Neural progenitor cell (in vitro differentiated cells): Measurements from ENCODE around the gene EHMT1. TPM values are rescaled to one million over a fixed set of nuclear protein-coding genes. Genes with fewer than 3 reads are reported as not detected.
"Not testable (repeated sequence)": the region's sequence is repeated elsewhere in the genome, so short reads cannot be mapped to it uniquely, and the experiment has no call there.

Experiments
- DNase-seq: peaks from one replicate; pipeline ENCODE4 v3.0.0-alpha.2; 2016; ENCODE audit warnings: low spot score
- H2AFZ ChIP-seq: fragments of 200-600 bp; sonication (generic); replicated peaks from 2 replicates; pipeline ENCODE4 v1.6.1; 2016; ENCODE audit warnings: antibody characterized with exemption
- H3F3A ChIP-seq: fragments of 200-600 bp; sonication (generic); 2 replicates; pipeline ENCODE4 v1.6.1; 2016; ENCODE audit warnings: antibody characterized with exemption, low read depth
- H3K27ac ChIP-seq: fragments of 200-600 bp; sonication (generic); 2 replicates; pipeline ENCODE4 v1.5.1; 2016; ENCODE audit warnings: mild to moderate bottlenecking
- H3K27me3 ChIP-seq: fragments of 200-600 bp; sonication (generic); 2 replicates; pipeline ENCODE4 v1.6.1; 2016; ENCODE audit warnings: mild to moderate bottlenecking, moderate library complexity
- H3K36me3 ChIP-seq: fragments of 200-600 bp; sonication (generic); 2 replicates; pipeline ENCODE4 v1.5.1; 2016
- H3K4me1 ChIP-seq: fragments of 200-600 bp; sonication (generic); 2 replicates; pipeline ENCODE4 v1.6.1; 2016; ENCODE audit warnings: mixed run types
- H3K4me2 ChIP-seq: fragments of 200-600 bp; sonication (generic); 2 replicates; pipeline ENCODE4 v1.6.1; 2016
- H3K4me3 ChIP-seq: fragments of 200-600 bp; sonication (generic); 2 replicates; pipeline ENCODE4 v1.5.1; 2016
- H3K79me2 ChIP-seq: fragments of 200-600 bp; sonication (generic); 2 replicates; pipeline ENCODE4 v1.6.1; 2016; ENCODE audit warnings: low read depth
- H3K9ac ChIP-seq: fragments of 200-600 bp; sonication (generic); 2 replicates; pipeline ENCODE4 v1.6.1; 2016
- H3K9me3 ChIP-seq: fragments of 200-600 bp; sonication (generic); 2 replicates; pipeline ENCODE4 v1.5.1; 2016; ENCODE audit warnings: low read depth
- H4K20me1 ChIP-seq: fragments of 200-600 bp; sonication (generic); 2 replicates; pipeline ENCODE4 v1.6.1; 2016; ENCODE audit warnings: low read depth
- H3K27ac Mint-ChIP-seq: 3 replicates; pipeline ENCODE4 v1.8.0; 2021; ENCODE audit warnings: mixed read lengths
- H3K27me3 Mint-ChIP-seq: 2 replicates; pipeline ENCODE4 v1.8.0; 2022; ENCODE audit warnings: low read depth, mild to moderate bottlenecking, inconsistent platforms, moderate library complexity, mixed read lengths; ENCODE audit not compliant: insufficient read depth
- H3K36me3 Mint-ChIP-seq: 3 replicates; pipeline ENCODE4 v1.8.0; 2021; ENCODE audit warnings: mixed read lengths
- H3K4me1 Mint-ChIP-seq: 3 replicates; pipeline ENCODE4 v1.8.0; 2021; ENCODE audit warnings: mixed read lengths
- H3K4me3 Mint-ChIP-seq: 3 replicates; pipeline ENCODE4 v1.8.0; 2021; ENCODE audit warnings: mild to moderate bottlenecking, moderate library complexity, mixed read lengths
- H3K9me3 Mint-ChIP-seq: 3 replicates; pipeline ENCODE4 v1.8.0; 2020; ENCODE audit warnings: mixed read lengths
- CTCF ChIP-seq: fragments of 200-600 bp; sonication (generic); IDR thresholded peaks from 2 replicates; pipeline ENCODE4 v1.5.1; 2017; ENCODE audit warnings: antibody characterized with exemption, mild to moderate bottlenecking
- EZH2 ChIP-seq: fragments of 200-600 bp; sonication (generic); IDR thresholded peaks from 2 replicates; pipeline ENCODE4 v1.6.1; 2017; ENCODE audit warnings: antibody characterized with exemption, mild to moderate bottlenecking, moderate library complexity
- EZH2phosphoT487 ChIP-seq: fragments of 200-600 bp; sonication (generic); IDR thresholded peaks from 2 replicates; pipeline ENCODE4 v1.6.1; 2017; ENCODE audit warnings: antibody characterized with exemption
- total RNA-seq: library from RNA; depleted of rRNA; stranded (reverse); fragments of >200 nt; gene quantifications from 2 replicates; pipeline ENCODE4 v1.2.3, GENCODE V29; 2015; ENCODE audit warnings: low replicate concordance

Gene EHMT1
- total RNA-seq, 1 donor from 2014 or later: 47.8 TPM

GRCh38 chr9:137710704-137711103, 91.9 kb downstream of the EHMT1 start:
- no peak overlapping the region for H3K9ac ChIP-seq
- Mint-ChIP-seq H3K4me1 (peaks cover 2% of the 10 kb centered on the region), H3K4me3 (no peak overlapping the region), H3K9me3 (peaks cover 13% of the 10 kb centered on the region), H3K36me3 (peaks cover 32% of the 10 kb centered on the region), H3K27me3 (no peaks in the 10 kb centered on the region), H3K27ac (no peak overlapping the region)
- no peak overlapping the region for H3K27ac ChIP-seq
- no peaks in the 10 kb centered on the region for H3F3A ChIP-seq
- TF ChIP-seq EZH2phosphoT487 (no peak), EZH2 (no peak), CTCF (no peak)
- H3K79me2 ChIP-seq: peaks cover 92% of the 10 kb centered on the region
- peaks cover 4% of the 10 kb centered on the region for H3K4me1 ChIP-seq
- H3K27me3 ChIP-seq: no peaks in the 10 kb centered on the region
- peaks cover 39% of the 10 kb centered on the region for H4K20me1 ChIP-seq
- H3K4me3 ChIP-seq: no peak overlapping the region
- no peak overlapping the region for H2AFZ ChIP-seq
- no peak for DNase-seq
- no peak overlapping the region for H3K4me2 ChIP-seq
- H3K36me3 ChIP-seq: peaks cover 4% of the 10 kb centered on the region
- no peaks in the 10 kb centered on the region for H3K9me3 ChIP-seq

GRCh38 chr9:137711678-137712105, 92.9 kb downstream of the EHMT1 start:
- no peaks in the 10 kb centered on the region for H3K27me3 Mint-ChIP-seq
- H4K20me1 ChIP-seq: peaks cover 34% of the 10 kb centered on the region
- TF ChIP-seq CTCF: no peak
- no peak for TF ChIP-seq EZH2
- no peak for TF ChIP-seq EZH2phosphoT487

DNA sequence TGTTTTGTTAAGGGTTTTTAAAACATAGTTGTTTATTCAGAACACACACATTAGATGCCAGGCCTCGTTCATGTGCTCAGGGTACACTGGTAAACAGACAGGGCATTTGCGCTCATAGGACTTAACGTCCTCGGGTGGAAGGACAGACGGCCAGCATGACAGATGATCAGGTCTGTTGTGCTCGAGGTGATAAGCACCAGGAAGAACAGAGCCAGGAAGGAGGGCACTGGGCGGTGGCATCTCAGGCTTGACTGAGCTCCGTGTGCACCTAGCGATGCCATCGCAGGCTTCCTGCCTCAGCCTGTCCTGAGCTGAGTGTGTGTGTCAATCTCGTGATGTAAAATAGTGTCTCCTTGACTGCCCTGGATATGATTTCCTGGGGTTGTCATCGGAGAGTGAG, 96.5 kb downstream of the EHMT1 start:
- TF ChIP-seq EZH2phosphoT487: no peak
- no peak for TF ChIP-seq EZH2
- TF ChIP-seq CTCF: no peak
- peaks cover 6% of the 10 kb centered on the region for H3K27me3 Mint-ChIP-seq
- no peak overlapping the region for H3K4me2 ChIP-seq
- H3K36me3 Mint-ChIP-seq: peaks cover 51% of the 10 kb centered on the region
- H3F3A ChIP-seq: peaks cover 2% of the 10 kb centered on the region
- H3K36me3 ChIP-seq: peaks cover 4% of the 10 kb centered on the region
- no peaks in the 10 kb centered on the region for H3K4me1 ChIP-seq
- no peak overlapping the region for H3K4me3 Mint-ChIP-seq
- no peak for DNase-seq
- H3K27ac ChIP-seq: no peak overlapping the region
- no peaks in the 10 kb centered on the region for H3K4me1 Mint-ChIP-seq
- no peak overlapping the region for H2AFZ ChIP-seq
- peaks cover 20% of the 10 kb centered on the region for H3K9me3 Mint-ChIP-seq
- no peaks in the 10 kb centered on the region for H3K9me3 ChIP-seq
- H3K4me3 ChIP-seq: no peak overlapping the region
- peaks cover 48% of the 10 kb centered on the region for H3K79me2 ChIP-seq
- H3K27ac Mint-ChIP-seq: no peak overlapping the region
- H3K9ac ChIP-seq: no peak overlapping the region
- H3K27me3 ChIP-seq: no peaks in the 10 kb centered on the region
- no peaks in the 10 kb centered on the region for H4K20me1 ChIP-seq

More at GRCh38 chr9:137711678-137712105, 92.9 kb downstream of the EHMT1 start:
- Histone ChIP-seq H3K4me2 (no peak overlapping the region), H3K79me2 (peaks cover 84% of the 10 kb centered on the region), H3K4me3 (no peak overlapping the region), H3K27ac (no peak overlapping the region), H3K4me1 (peaks cover 4% of the 10 kb centered on the region), H3F3A (no peaks in the 10 kb centered on the region), H3K9ac (no peak overlapping the region), H3K27me3 (no peaks in the 10 kb centered on the region), H3K36me3 (peaks cover 4% of the 10 kb centered on the region), H3K9me3 (no peaks in the 10 kb centered on the region), H2AFZ (no peak overlapping the region)
- Mint-ChIP-seq H3K4me3 (no peak overlapping the region), H3K36me3 (peaks cover 37% of the 10 kb centered on the region), H3K27ac (no peak overlapping the region), H3K4me1 (peaks cover 2% of the 10 kb centered on the region), H3K9me3 (peaks cover 17% of the 10 kb centered on the region)
- DNase-seq: no peak

DNA sequence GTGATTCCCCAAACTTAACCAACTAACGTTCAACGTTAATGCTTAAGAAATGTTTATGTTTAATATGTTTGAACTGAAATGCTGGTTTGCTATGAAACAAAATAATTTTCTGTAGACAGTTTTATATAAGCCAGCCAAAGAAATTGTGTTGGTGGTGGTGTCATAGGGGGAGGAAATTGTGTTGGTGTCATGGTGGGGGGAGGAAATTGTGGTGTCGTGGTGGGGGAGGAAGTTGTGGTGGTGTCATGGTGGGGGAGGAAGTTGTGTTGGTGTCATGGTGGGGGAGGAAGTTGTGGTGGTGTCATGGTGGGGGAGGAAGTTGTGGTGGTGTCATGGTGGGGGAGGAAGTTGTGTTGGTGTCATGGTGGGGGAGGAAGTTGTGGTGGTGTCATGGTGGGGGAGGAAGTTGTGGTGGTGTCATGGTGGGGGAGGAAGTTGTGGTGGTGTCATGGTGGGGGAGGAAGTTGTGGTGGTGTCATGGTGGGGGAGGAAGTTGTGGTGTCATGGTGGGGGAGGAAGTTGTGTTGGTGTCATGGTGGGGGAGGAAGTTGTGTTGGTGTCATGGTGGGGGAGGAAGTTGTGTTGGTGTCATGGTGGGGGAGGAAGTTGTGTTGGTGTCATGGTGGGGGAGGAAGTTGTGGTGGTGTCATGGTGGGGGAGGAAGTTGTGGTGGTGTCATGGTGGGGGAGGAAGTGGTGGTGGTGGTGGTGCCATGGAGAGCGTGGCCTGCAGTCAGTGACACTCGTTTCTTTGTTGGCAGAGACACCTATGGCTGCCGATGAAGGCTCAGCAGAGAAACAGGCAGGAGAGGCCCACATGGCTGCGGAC, 97.3 kb downstream of the EHMT1 start:
- H3K79me2 ChIP-seq: peaks cover 40% of the 10 kb centered on the region
- not testable (repeated sequence) for H3K9ac ChIP-seq, H2AFZ ChIP-seq, H3K4me3 Mint-ChIP-seq, H3K27ac Mint-ChIP-seq, H3K4me1 Mint-ChIP-seq, H3K4me2 ChIP-seq, H3K27ac ChIP-seq, H3K4me1 ChIP-seq, H3K27me3 Mint-ChIP-seq, DNase-seq, H4K20me1 ChIP-seq, H3K4me3 ChIP-seq, H3K9me3 ChIP-seq, H3F3A ChIP-seq, H3K36me3 ChIP-seq, H3K27me3 ChIP-seq
- Mint-ChIP-seq H3K36me3 (peaks cover 47% of the 10 kb centered on the region), H3K9me3 (peaks cover 20% of the 10 kb centered on the region)
